Brain microvascular endothelial cell (primary cell): ENCODE measurements around the gene NUP62.

Experiments
- DNase-seq: peaks from one replicate; pipeline ENCODE4 v3.0.0-alpha.2; 2020
- H3K27ac ChIP-seq: fragments of 250-450 bp; sonication (Bioruptor Pico); 2 replicates; pipeline ENCODE4 v1.5.1; 2020; ENCODE audit warnings: mild to moderate bottlenecking, moderate library complexity
- H3K27me3 ChIP-seq: fragments of 250-450 bp; sonication (Bioruptor Pico); replicated peaks from 2 replicates; pipeline ENCODE4 v1.5.1; 2020; ENCODE audit warnings: mild to moderate bottlenecking
- H3K36me3 ChIP-seq: fragments of 250-450 bp; sonication (Bioruptor Pico); replicated peaks from 2 replicates; pipeline ENCODE4 v1.5.1; 2020; ENCODE audit warnings: mild to moderate bottlenecking
- H3K4me3 ChIP-seq: 2 replicates; pipeline ENCODE4 v1.5.1; 2011; ENCODE audit warnings: low read depth, mild to moderate bottlenecking, control low read depth, low read length, moderate library complexity
- in situ Hi-C: cut with HindIII; loops from 2 replicates; pipeline ENCODE4 v1.10.0; 2017; ENCODE audit warnings: low sequenced_read_pairs, low pct_ligation_motif_present
- TF ChIP-seq, protein P1 (sequence below): IDR thresholded peaks from 2 replicates; pipeline ENCODE4 v1.5.1; 2011; ENCODE audit warnings: low read depth, mild to moderate bottlenecking, moderate library complexity, low read length, control low read depth, inconsistent platforms; ENCODE audit errors: missing control alignments

NUP62 gene

DNA sequence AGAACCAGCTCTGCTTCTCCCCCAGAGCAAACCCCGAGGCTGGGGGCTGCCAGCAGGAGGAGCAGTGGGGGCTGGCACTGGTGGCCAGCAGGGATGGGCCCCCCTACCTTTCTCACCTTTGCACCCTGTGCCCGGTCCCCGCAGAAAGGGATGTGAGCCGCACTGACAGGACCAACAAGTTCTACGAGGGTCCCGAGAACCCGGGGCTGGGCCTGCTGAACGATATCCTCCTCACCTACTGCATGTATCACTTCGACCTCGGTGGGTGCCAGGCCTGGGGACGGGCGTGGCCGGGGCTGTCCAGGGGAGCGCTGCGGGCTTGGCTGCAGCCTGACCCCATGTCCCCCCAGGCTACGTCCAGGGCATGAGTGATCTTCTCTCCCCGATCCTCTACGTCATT is 45.2 kb downstream of the NUP62 start:
- Histone ChIP-seq H3K4me3 (no peak overlapping the region), H3K27ac (no peak overlapping the region), H3K27me3 (no peaks in the 10 kb centered on the region), H3K36me3 (peaks cover 46% of the 10 kb centered on the region)
- no peak for DNase-seq
- TF ChIP-seq, protein P1, sequence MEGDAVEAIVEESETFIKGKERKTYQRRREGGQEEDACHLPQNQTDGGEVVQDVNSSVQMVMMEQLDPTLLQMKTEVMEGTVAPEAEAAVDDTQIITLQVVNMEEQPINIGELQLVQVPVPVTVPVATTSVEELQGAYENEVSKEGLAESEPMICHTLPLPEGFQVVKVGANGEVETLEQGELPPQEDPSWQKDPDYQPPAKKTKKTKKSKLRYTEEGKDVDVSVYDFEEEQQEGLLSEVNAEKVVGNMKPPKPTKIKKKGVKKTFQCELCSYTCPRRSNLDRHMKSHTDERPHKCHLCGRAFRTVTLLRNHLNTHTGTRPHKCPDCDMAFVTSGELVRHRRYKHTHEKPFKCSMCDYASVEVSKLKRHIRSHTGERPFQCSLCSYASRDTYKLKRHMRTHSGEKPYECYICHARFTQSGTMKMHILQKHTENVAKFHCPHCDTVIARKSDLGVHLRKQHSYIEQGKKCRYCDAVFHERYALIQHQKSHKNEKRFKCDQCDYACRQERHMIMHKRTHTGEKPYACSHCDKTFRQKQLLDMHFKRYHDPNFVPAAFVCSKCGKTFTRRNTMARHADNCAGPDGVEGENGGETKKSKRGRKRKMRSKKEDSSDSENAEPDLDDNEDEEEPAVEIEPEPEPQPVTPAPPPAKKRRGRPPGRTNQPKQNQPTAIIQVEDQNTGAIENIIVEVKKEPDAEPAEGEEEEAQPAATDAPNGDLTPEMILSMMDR, result no peak
- in situ Hi-C loops, result no loop called here

- TF ChIP-seq, protein P1, result no peak
- Histone ChIP-seq H3K4me3 (no peak overlapping the region), H3K36me3 (peaks cover 44% of the 10 kb centered on the region), H3K27me3 (no peaks in the 10 kb centered on the region), H3K27ac (no peak overlapping the region)
- DNase-seq, result no peak
- in situ Hi-C loops, result no loop called here
Measured at GRCh38 chr19:49883094-49883493, 46.2 kb downstream of the NUP62 start.

- in situ Hi-C loops, result no loop called here
- H3K4me3 ChIP-seq, result no peak overlapping the region
- peaks cover 44% of the 10 kb centered on the region for H3K36me3 ChIP-seq
Measured at GRCh38 chr19:49882643-49883042, 46.7 kb downstream of the NUP62 start.

DNA sequence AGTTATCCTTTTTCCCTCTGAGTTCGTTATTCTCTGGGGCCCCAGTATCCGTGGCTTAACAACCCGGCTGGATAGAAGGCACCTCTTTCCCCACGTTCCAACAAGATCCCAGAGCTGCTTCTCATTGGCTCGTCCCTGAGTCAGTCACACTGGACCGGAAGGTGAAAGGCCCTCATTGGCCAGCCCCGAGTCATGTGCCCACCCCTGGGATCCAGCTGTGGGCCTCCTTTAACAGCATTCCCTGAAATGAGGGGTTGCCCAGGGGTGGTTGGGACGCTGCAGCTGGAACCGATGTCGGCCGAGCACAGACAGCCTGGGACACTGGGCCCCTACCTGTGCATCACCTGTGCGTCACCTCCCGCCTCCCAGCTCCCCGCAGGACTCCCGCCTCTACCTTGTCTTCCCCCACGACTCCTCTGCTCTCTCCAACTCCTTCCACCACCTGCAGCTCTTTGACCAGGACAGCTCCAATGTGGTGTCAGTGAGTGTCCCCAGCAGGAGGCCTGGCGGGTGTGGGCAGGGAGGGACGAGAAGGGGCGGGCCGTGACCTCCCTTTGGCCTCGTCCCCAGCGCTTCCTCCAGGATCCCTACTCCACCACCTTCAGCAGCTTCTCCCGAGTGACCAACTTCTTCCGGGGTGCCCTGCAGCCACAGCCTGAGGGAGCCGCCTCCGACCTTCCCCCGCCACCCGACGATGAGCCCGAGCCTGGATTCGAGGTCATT is 47.5 kb downstream of the NUP62 start:
- Histone ChIP-seq H3K27ac (no peak overlapping the region), H3K27me3 (no peaks in the 10 kb centered on the region), H3K36me3 (peaks cover 44% of the 10 kb centered on the region), H3K4me3 (no peak overlapping the region)
- TF ChIP-seq, protein P1, result no peak
- in situ Hi-C loops, result no loop called here
- DNase-seq, result no peak

More at GRCh38 chr19:49882643-49883042, 46.7 kb downstream of the NUP62 start:
- TF ChIP-seq, protein P1, result no peak
- H3K27me3 ChIP-seq, result no peaks in the 10 kb centered on the region
- no peak for DNase-seq
- no peak overlapping the region for H3K27ac ChIP-seq

DNA sequence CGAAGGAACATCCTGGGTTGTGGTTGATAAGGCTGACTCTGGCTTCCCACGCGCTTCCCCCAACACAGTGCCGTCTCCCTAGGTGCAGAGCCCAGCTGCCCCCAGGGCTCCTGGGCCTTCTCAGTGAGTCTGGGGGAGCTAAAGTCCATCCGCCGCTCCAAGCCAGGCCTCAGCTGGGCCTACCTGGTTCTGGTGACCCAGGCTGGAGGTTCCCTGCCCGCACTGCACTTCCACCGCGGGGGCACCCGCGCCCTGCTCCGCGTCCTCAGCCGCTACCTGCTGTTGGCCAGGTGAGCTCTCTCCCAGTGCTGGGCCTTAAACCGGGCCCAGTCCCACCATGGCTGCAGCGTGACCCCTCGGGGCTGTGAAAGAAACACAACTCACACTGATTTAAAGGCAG is 48.1 kb downstream of the NUP62 start:
- Histone ChIP-seq H3K4me3 (no peak overlapping the region), H3K36me3 (peaks cover 45% of the 10 kb centered on the region), H3K27ac (no peak overlapping the region), H3K27me3 (no peaks in the 10 kb centered on the region)
- no peak for DNase-seq
- in situ Hi-C loops, result no loop called here
- TF ChIP-seq, protein P1, result no peak
